H9 (cell line): ENCODE measurements around the gene PFKFB2. TPM values are rescaled to one million over a fixed set of nuclear protein-coding genes. Genes with fewer than 3 reads are reported as not detected.

Experiments used
- DNase-seq: peaks from one replicate; pipeline ENCODE4 v3.0.0-alpha.2; 2017
- H2AFZ ChIP-seq: one replicate; pipeline ENCODE4 v1.6.1; 2013; ENCODE audit warnings: mild to moderate bottlenecking, low read length, control low read depth, moderate library complexity
- H2AK5ac ChIP-seq: 2 replicates; pipeline ENCODE4 v1.6.1; 2013; ENCODE audit warnings: low read length, control low read depth, mixed read lengths; ENCODE audit not compliant: insufficient read length
- H2BK120ac ChIP-seq: one replicate; pipeline ENCODE4 v1.6.1; 2013; ENCODE audit warnings: low read depth, mild to moderate bottlenecking, low read length, control low read depth, inconsistent platforms; ENCODE audit not compliant: poor library complexity, severe bottlenecking
- H2BK12ac ChIP-seq: 2 replicates; pipeline ENCODE4 v1.6.1; 2013; ENCODE audit warnings: low read length, control low read depth, mixed read lengths, low read depth; ENCODE audit not compliant: insufficient read length
- H2BK15ac ChIP-seq: 2 replicates; pipeline ENCODE4 v1.6.1; 2013; ENCODE audit warnings: low read depth, low read length, control low read depth
- H2BK20ac ChIP-seq: one replicate; pipeline ENCODE4 v1.6.1; 2013; ENCODE audit warnings: low read depth, mild to moderate bottlenecking, low read length, control low read depth, inconsistent platforms; ENCODE audit not compliant: poor library complexity, severe bottlenecking
- H2BK5ac ChIP-seq: 2 replicates; pipeline ENCODE4 v1.6.1; 2013; ENCODE audit warnings: low read length, control low read depth, mixed read lengths; ENCODE audit not compliant: insufficient read length
- H3K14ac ChIP-seq: 2 replicates; pipeline ENCODE4 v1.6.1; 2013; ENCODE audit warnings: low read length, control low read depth; ENCODE audit not compliant: insufficient read depth
- H3K18ac ChIP-seq: 2 replicates; pipeline ENCODE4 v1.6.1; 2013; ENCODE audit warnings: low read depth, mild to moderate bottlenecking, mixed read lengths, low read length, control low read depth; ENCODE audit not compliant: insufficient read length
- H3K23ac ChIP-seq: 2 replicates; pipeline ENCODE4 v1.6.1; 2013; ENCODE audit warnings: low read length, control low read depth, mixed read lengths, low read depth; ENCODE audit not compliant: insufficient read length
- H3K23me2 ChIP-seq: 2 replicates; pipeline ENCODE4 v1.6.1; 2013; ENCODE audit warnings: low read depth, mild to moderate bottlenecking, mixed read lengths, low read length, control low read depth; ENCODE audit not compliant: insufficient read length, poor library complexity, severe bottlenecking
- H3K27ac ChIP-seq: 2 replicates; pipeline ENCODE4 v1.5.1; 2013; ENCODE audit warnings: low read length, control low read depth, mixed read lengths, low read depth; ENCODE audit not compliant: insufficient read length
- H3K27me3 ChIP-seq: 2 replicates; pipeline ENCODE4 v1.6.1; 2013; ENCODE audit warnings: low read length, control low read depth, inconsistent platforms; ENCODE audit not compliant: insufficient read depth
- H3K4ac ChIP-seq: 2 replicates; pipeline ENCODE4 v1.6.1; 2013; ENCODE audit warnings: low read depth, mild to moderate bottlenecking, control low read depth, inconsistent platforms, low read length, moderate library complexity
- H3K4me1 ChIP-seq: 2 replicates; pipeline ENCODE4 v1.6.1; 2013; ENCODE audit warnings: low read length, control low read depth, inconsistent platforms; ENCODE audit not compliant: insufficient read depth
- H3K4me2 ChIP-seq: 2 replicates; pipeline ENCODE4 v1.6.1; 2013; ENCODE audit warnings: low read length, control low read depth, mixed read lengths; ENCODE audit not compliant: insufficient read length, insufficient read depth
- H3K56ac ChIP-seq: 2 replicates; pipeline ENCODE4 v1.6.1; 2013; ENCODE audit warnings: low read depth, mild to moderate bottlenecking, mixed read lengths, low read length, control low read depth; ENCODE audit not compliant: insufficient read length
- H3K79me1 ChIP-seq: 2 replicates; pipeline ENCODE4 v1.6.1; 2013; ENCODE audit warnings: low read depth, mild to moderate bottlenecking, moderate library complexity, low read length, control low read depth, inconsistent platforms; ENCODE audit not compliant: insufficient read depth, poor library complexity, severe bottlenecking
- H3K79me2 ChIP-seq: 2 replicates; pipeline ENCODE4 v1.6.1; 2013; ENCODE audit warnings: low read length, control low read depth, inconsistent platforms; ENCODE audit not compliant: insufficient read depth
- H3K9ac ChIP-seq: 2 replicates; pipeline ENCODE4 v1.6.1; 2013; ENCODE audit warnings: low read length, control low read depth, mixed read lengths; ENCODE audit not compliant: insufficient read length; ENCODE audit errors: extremely low read depth
- H3K9me3 ChIP-seq: one replicate; pipeline ENCODE4 v1.6.1; 2013; ENCODE audit warnings: low read depth, low read length, inconsistent platforms; ENCODE audit not compliant: control insufficient read depth
- H3T11ph ChIP-seq: one replicate; pipeline ENCODE4 v1.6.1; 2013; ENCODE audit warnings: mild to moderate bottlenecking, low read length, control low read depth, inconsistent platforms
- H4K20me1 ChIP-seq: one replicate; pipeline ENCODE4 v1.6.1; 2013; ENCODE audit not compliant: control insufficient read depth, insufficient read length, insufficient read depth
- H4K5ac ChIP-seq: 2 replicates; pipeline ENCODE4 v1.6.1; 2013; ENCODE audit warnings: low read depth, mild to moderate bottlenecking, mixed read lengths, low read length, control low read depth; ENCODE audit not compliant: insufficient read length
- H4K8ac ChIP-seq: replicated peaks from 2 replicates; pipeline ENCODE4 v1.6.1; 2013; ENCODE audit warnings: low read length, control low read depth, mixed read lengths, low read depth; ENCODE audit not compliant: insufficient read length
- H4K91ac ChIP-seq: 2 replicates; pipeline ENCODE4 v1.6.1; 2013; ENCODE audit warnings: low read depth, mild to moderate bottlenecking, moderate library complexity, mixed read lengths, low read length, control low read depth; ENCODE audit not compliant: insufficient read length
- H3K27ac Mint-ChIP-seq, 3 experiments: 2 replicates in 2 of 3; 3 replicates in 1 of 3; pipeline ENCODE4 v1.8.0; 2020 to 2021; ENCODE audit warnings: mixed read lengths in 3 of 3, mild to moderate bottlenecking in 1 of 3, moderate library complexity in 1 of 3
- H3K27me3 Mint-ChIP-seq: 2 replicates; pipeline ENCODE4 v1.8.0; 2021; ENCODE audit warnings: low read depth, mild to moderate bottlenecking, moderate library complexity, mixed read lengths
- H3K36me3 Mint-ChIP-seq, 3 experiments: 2 replicates in 2 of 3; 3 replicates in 1 of 3; pipeline ENCODE4 v1.8.0; 2020 to 2021; ENCODE audit warnings: low read depth in 3 of 3, mixed read lengths in 3 of 3; ENCODE audit not compliant: insufficient read depth in 1 of 3
- H3K4me1 Mint-ChIP-seq, 2 experiments: 2 replicates each; pipeline ENCODE4 v1.8.0; 2020; ENCODE audit warnings: mixed read lengths in 2 of 2
- H3K4me3 Mint-ChIP-seq, 2 experiments: 2 replicates in 1 of 2; 3 replicates in 1 of 2; pipeline ENCODE4 v1.8.0; 2020 to 2021; ENCODE audit warnings: mild to moderate bottlenecking in 2 of 2, mixed read lengths in 2 of 2, moderate library complexity in 1 of 2
- H3K9me3 Mint-ChIP-seq, 2 experiments: 2 replicates in 1 of 2; 3 replicates in 1 of 2; pipeline ENCODE4 v1.8.0; 2020; ENCODE audit warnings: mild to moderate bottlenecking in 2 of 2, mixed read lengths in 2 of 2, moderate library complexity in 1 of 2
- WGBS: extraction: QIAGEN DNeasy Blood & Tissue Kit; methylation state at CpG from one replicate; pipeline ENCODE4 v1.1.7; 2013; ENCODE audit warnings: missing lambda C conversion rate, low lambda C conversion rate, mixed read lengths; ENCODE audit not compliant: insufficient read length; ENCODE audit errors: extremely low coverage; 5-methylcytosine and 5-hydroxymethylcytosine counted together
- total RNA-seq: library from RNA; stranded (reverse); gene quantifications from 2 replicates; pipeline ENCODE4 v1.2.1, GENCODE V29; 2021
- TF ChIP-seq, protein P1 (sequence below): fragments of 200-600 bp; sonication (generic); conservative IDR thresholded peaks from 3 replicates; pipeline ENCODE4 v1.8.0; 2021; ENCODE audit warnings: antibody characterized with exemption, mild to moderate bottlenecking

PFKFB2 gene
- total RNA-seq, 1 experiment from 2014 or later: 14.6 TPM

DNA sequence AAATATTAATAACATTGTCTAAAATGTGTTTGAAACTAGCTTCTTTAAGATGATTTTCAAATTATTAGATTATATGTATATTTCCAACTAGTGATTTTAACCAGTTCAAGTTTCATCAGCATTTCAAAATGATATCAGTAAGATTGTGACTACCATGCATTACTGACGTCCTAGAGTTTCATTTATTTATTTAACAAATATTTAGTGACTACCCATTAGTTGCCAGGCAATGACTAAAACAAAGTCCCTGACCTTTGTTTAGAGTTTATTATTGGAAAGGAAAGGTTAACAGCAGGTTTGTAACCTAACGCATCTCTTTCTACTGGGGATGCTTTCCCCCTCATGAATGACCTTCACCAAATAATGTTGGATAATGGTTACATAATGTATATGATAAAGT is 28.0 kb downstream of the PFKFB2 start:
- Histone ChIP-seq H4K8ac (no peak overlapping the region), H3K23ac (no peak overlapping the region), H3K79me1 (no peaks in the 10 kb centered on the region), H3T11ph (no peak overlapping the region), H3K4me2 (no peak overlapping the region), H3K4ac (no peak overlapping the region), H3K4me1 (no peaks in the 10 kb centered on the region; the same call in 1 of the 2 replicates), H3K79me2 (no peaks in the 10 kb centered on the region), H3K9ac (no peak overlapping the region), H2BK20ac (no peak overlapping the region), H2BK12ac (no peak overlapping the region), H3K14ac (no peak overlapping the region), H2BK120ac (no peak overlapping the region), H3K27me3 (no peaks in the 10 kb centered on the region), H3K23me2 (no peaks in the 10 kb centered on the region), H2AK5ac (no peak overlapping the region), H3K56ac (no peak overlapping the region), H3K18ac (no peak overlapping the region), H2AFZ (no peak overlapping the region), H4K5ac (no peak overlapping the region), H4K20me1 (no peaks in the 10 kb centered on the region), H4K91ac (no peak overlapping the region), H2BK5ac (no peak overlapping the region), H3K27ac (no peak overlapping the region), H2BK15ac (no peak overlapping the region), H3K9me3 (no peaks in the 10 kb centered on the region)
- Mint-ChIP-seq H3K27ac (no peak overlapping the region), H3K4me3 (no peak overlapping the region), H3K9me3 (no peaks in the 10 kb centered on the region), H3K4me1 (peaks cover 14 to 19% of the 10 kb centered on the region in 2 experiments), H3K27me3 (no peaks in the 10 kb centered on the region; the same call in 1 of the 2 replicates), H3K36me3 (no peaks in the 10 kb centered on the region)
- TF ChIP-seq, protein P1, sequence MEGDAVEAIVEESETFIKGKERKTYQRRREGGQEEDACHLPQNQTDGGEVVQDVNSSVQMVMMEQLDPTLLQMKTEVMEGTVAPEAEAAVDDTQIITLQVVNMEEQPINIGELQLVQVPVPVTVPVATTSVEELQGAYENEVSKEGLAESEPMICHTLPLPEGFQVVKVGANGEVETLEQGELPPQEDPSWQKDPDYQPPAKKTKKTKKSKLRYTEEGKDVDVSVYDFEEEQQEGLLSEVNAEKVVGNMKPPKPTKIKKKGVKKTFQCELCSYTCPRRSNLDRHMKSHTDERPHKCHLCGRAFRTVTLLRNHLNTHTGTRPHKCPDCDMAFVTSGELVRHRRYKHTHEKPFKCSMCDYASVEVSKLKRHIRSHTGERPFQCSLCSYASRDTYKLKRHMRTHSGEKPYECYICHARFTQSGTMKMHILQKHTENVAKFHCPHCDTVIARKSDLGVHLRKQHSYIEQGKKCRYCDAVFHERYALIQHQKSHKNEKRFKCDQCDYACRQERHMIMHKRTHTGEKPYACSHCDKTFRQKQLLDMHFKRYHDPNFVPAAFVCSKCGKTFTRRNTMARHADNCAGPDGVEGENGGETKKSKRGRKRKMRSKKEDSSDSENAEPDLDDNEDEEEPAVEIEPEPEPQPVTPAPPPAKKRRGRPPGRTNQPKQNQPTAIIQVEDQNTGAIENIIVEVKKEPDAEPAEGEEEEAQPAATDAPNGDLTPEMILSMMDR: no peak
- DNase-seq: no peak
- WGBS: no CpG with 5 or more reads among the region's 2 CpGs
